COR-L47 (cell line): Measurements from ENCODE around the gene HVCN1.
A peak's percentile ranks its signal among the peaks of the same experiment; 100 is the strongest.

Experiments used
- DNase-seq: peaks from one replicate; lab custom pipeline; 2025; lab: John Stamatoyannopoulos, UW

The HVCN1 gene

DNA sequence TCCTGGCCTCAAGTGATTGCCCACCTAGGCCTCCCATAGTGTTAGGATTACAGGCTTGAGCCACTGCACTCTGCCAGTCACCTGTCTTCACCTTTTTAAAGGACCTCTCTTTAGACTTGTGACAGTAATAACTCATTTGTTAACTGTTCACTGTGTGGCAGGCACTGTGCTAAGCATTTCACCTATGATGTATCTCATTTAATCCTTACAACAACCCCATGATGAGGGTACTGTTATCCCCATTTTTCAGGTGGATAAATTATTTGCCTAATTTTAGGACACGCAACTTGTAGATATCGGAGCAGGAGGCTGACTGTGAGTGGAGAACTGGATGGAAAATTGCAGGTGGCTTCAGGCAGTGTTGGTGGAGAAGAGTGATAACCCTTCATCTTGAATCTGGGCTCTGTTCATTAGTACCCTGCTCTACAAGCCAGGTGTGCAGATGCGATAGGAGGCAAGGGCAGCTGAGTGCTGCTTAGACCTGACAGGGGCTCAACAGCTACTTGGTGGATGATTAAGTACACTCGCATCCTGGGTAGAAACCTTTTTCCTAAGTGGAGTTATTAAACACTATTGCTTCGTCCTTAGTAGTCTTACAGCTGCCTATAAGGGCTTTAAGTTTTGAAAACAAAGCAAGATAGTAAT lies 72.3 kb downstream of the HVCN1 start:
- DNase-seq = no peak

- no peak for DNase-seq
Observed at GRCh38 chr12:110615171-110615570, 73.7 kb downstream of the HVCN1 start.

DNA sequence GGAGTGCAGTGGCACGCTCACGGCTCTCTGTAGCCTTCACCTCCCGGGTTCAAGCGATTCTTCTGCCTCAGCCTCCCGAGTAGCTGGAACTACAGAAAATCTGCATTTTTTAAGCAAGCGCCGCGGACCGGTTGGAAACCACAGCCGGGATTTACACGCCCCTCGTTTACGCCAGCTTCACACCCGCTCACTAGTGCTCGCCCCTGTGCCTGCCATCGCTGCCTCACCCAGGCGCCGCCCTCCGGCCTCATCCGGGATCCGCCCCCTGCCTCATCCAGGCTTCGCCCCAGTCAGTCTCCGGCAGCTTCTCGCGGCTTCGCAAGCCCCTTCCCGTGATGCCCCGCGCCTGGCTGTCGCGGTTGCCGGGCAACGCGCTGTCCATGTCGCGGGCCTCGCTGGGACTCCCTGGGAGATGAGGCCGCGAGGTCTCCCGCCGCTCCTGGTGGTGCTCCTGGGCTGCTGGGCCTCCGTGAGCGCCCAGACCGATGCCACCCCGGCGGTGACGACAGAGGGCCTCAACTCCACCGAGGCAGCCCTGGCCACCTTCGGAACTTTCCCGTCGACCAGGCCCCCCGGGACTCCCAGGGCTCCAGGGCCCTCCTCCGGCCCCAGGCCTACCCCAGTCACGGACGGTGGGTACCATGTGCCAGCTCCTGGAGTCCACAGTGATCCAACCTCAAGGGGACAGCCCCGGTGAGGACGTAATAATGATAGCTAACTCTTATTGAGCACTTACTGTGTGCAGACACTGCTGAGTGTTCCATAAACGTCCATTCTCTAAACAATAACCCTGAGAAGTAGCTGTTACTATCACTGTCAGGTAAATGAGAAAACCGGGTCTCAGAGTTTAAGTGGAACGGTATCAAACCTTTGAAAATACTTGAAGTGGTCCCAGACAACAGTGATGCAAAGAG lies 74.9 kb downstream of the HVCN1 start, which contains the start of gene TCTN1:
Gene TCTN1, plus strand, starts transcription at position 359 of the 914 bp plus-strand sequence. Its CDS starts 54 bp downstream, at position 413.
- DNase-seq = peak; percentile 95

GRCh38 chr12:110613071-110613770 lies 75.7 kb downstream of the HVCN1 start:
- DNase-seq = no peak

DNA sequence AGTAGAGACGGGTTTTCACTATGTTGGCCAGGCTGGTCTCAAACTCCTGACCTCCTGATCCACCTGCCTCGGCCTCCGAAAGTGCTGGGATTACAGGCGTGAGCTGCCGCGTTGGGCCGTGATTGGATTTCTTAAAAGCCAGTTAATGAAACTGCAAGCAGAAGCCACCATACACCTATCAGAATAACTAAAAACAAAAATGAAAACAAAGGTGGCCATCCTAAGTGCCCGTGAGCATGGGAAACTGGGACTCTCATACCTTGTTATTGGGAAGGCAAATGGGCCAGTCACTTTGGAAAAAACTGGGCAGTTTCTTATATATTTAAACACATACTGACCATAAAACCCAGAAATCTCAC lies 82.7 kb downstream of the HVCN1 start:
- DNase-seq = no peak

- peak; percentile 51 for DNase-seq
Observed at GRCh38 chr12:110602085-110602814, 86.7 kb downstream of the HVCN1 start.

GRCh38 chr12:110600254-110600653 lies 88.7 kb downstream of the HVCN1 start:
- no peak for DNase-seq

DNA sequence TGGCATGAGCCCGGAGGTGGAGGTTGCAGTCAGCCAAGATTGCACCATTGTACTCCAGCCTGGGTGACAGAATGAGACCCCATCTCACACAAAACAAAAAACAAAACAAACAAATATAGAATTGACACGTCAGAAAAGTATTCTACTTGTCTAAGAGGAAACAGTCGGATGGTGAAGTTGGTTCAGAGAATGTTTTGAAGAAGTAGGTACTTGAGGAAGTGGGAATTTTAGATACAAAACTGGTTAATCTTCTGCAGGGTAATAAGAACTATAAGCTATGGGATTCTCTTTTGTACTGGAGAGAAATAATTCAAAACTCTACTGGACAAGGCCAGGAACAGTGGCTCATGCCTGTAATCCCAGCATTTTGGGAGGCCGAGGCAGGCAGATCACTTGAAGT lies 89.6 kb downstream of the HVCN1 start:
- DNase-seq = no peak
